Measurements from ENCODE around the gene DPT.

- TF ChIP-seq CTCF (IDR thresholded peaks at IDR 0.05) (no peak), EP300 (IDR thresholded peaks at IDR 0.05) (no peak), POLR2A (IDR thresholded peaks at IDR 0.05; ENCODE audit: low read depth) (no peak), POLR2AphosphoS5 (IDR thresholded peaks at IDR 0.05) (no peak)
These were observed 30.6 kb downstream of the DPT start for GRCh38 chr1:168698453-168698852.
